DND-41 (cell line): Measurements from ENCODE around the gene TMEM88.

ENCODE experiments used
- EZH2 ChIP-seq: IDR thresholded peaks from 3 replicates; pipeline ENCODE4 v1.6.1; 2012; ENCODE audit warnings: borderline replicate concordance, low read depth, mild to moderate bottlenecking, moderate library complexity, low read length, inconsistent platforms; ENCODE audit not compliant: severe bottlenecking
- TF ChIP-seq, protein P1 (sequence below): IDR thresholded peaks from 2 replicates; pipeline ENCODE4 v1.5.1; 2012; ENCODE audit warnings: borderline replicate concordance, low read length, moderate library complexity, mild to moderate bottlenecking; ENCODE audit not compliant: poor library complexity, severe bottlenecking; ENCODE audit errors: extremely low read depth

DNA sequence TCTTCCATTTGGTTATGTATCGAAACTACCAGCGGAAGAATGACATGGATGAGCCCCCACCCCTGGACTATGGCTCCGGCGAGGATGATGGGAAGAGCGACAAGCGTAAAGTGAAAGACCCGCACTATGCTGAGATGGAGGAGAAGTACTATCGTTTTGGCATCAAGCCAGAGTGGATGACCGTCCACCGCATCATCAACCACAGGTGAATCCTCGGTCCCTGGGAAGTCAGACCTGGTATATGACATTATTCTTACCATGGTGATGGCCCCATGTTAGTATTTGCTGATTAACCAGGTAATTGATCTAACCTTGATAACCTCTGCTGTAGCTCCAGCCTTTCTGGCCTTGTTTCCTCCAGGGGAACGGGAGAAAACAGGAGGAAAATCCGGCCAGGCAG lies 42.2 kb downstream of the TMEM88 start:
- TF ChIP-seq, protein P1, sequence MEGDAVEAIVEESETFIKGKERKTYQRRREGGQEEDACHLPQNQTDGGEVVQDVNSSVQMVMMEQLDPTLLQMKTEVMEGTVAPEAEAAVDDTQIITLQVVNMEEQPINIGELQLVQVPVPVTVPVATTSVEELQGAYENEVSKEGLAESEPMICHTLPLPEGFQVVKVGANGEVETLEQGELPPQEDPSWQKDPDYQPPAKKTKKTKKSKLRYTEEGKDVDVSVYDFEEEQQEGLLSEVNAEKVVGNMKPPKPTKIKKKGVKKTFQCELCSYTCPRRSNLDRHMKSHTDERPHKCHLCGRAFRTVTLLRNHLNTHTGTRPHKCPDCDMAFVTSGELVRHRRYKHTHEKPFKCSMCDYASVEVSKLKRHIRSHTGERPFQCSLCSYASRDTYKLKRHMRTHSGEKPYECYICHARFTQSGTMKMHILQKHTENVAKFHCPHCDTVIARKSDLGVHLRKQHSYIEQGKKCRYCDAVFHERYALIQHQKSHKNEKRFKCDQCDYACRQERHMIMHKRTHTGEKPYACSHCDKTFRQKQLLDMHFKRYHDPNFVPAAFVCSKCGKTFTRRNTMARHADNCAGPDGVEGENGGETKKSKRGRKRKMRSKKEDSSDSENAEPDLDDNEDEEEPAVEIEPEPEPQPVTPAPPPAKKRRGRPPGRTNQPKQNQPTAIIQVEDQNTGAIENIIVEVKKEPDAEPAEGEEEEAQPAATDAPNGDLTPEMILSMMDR: no peak
- no peak for TF ChIP-seq EZH2
